H1 (cell line): Measurements from ENCODE around the gene USP16. TPM values are rescaled to one million over a fixed set of nuclear protein-coding genes. Genes with fewer than 3 reads are reported as not detected.

Experiments
- polyA plus RNA-seq, 7 experiments: library from polyadenylated mRNA; depleted of rRNA in 3 of 7; stranded (reverse) in 5 of 7; unstranded in 2 of 7; fragments of >200 nt in 5 of 7; fragments of 200-250 nt in 2 of 7; gene quantifications; 1 replicate in 5 of 7; 2 replicates in 1 of 7; 4 replicates in 1 of 7; pipeline versions ENCODE4 v1.2.1 to v1.2.3, GENCODE V29; 2011 to 2013; ENCODE audit warnings: missing spikeins in 2 of 7, mixed read lengths in 2 of 7
- total RNA-seq: library from RNA; stranded (reverse); fragmentation: NEBNext Ultra II Directional; extraction: Animal tissue kit (Norgen Biotek cat#: 25700); gene quantifications from 2 replicates; pipeline ENCODE4 v1.2.1, GENCODE V29; 2021
- TF ChIP-seq, protein P1 (sequence below): fragments of 300-600 bp; sonication (generic); IDR thresholded peaks from 2 replicates; pipeline ENCODE4 v1.7.1; 2012; ENCODE audit warnings: low read length, moderate library complexity, mild to moderate bottlenecking, inconsistent platforms; ENCODE audit not compliant: insufficient replicate concordance

Gene USP16
- total and polyA plus RNA-seq, 2 of the 8 experiments (the other 6 are each of a cell fraction or from before 2014, with no cell fraction given), result 3.4 to 19.1 TPM

- TF ChIP-seq, protein P1, sequence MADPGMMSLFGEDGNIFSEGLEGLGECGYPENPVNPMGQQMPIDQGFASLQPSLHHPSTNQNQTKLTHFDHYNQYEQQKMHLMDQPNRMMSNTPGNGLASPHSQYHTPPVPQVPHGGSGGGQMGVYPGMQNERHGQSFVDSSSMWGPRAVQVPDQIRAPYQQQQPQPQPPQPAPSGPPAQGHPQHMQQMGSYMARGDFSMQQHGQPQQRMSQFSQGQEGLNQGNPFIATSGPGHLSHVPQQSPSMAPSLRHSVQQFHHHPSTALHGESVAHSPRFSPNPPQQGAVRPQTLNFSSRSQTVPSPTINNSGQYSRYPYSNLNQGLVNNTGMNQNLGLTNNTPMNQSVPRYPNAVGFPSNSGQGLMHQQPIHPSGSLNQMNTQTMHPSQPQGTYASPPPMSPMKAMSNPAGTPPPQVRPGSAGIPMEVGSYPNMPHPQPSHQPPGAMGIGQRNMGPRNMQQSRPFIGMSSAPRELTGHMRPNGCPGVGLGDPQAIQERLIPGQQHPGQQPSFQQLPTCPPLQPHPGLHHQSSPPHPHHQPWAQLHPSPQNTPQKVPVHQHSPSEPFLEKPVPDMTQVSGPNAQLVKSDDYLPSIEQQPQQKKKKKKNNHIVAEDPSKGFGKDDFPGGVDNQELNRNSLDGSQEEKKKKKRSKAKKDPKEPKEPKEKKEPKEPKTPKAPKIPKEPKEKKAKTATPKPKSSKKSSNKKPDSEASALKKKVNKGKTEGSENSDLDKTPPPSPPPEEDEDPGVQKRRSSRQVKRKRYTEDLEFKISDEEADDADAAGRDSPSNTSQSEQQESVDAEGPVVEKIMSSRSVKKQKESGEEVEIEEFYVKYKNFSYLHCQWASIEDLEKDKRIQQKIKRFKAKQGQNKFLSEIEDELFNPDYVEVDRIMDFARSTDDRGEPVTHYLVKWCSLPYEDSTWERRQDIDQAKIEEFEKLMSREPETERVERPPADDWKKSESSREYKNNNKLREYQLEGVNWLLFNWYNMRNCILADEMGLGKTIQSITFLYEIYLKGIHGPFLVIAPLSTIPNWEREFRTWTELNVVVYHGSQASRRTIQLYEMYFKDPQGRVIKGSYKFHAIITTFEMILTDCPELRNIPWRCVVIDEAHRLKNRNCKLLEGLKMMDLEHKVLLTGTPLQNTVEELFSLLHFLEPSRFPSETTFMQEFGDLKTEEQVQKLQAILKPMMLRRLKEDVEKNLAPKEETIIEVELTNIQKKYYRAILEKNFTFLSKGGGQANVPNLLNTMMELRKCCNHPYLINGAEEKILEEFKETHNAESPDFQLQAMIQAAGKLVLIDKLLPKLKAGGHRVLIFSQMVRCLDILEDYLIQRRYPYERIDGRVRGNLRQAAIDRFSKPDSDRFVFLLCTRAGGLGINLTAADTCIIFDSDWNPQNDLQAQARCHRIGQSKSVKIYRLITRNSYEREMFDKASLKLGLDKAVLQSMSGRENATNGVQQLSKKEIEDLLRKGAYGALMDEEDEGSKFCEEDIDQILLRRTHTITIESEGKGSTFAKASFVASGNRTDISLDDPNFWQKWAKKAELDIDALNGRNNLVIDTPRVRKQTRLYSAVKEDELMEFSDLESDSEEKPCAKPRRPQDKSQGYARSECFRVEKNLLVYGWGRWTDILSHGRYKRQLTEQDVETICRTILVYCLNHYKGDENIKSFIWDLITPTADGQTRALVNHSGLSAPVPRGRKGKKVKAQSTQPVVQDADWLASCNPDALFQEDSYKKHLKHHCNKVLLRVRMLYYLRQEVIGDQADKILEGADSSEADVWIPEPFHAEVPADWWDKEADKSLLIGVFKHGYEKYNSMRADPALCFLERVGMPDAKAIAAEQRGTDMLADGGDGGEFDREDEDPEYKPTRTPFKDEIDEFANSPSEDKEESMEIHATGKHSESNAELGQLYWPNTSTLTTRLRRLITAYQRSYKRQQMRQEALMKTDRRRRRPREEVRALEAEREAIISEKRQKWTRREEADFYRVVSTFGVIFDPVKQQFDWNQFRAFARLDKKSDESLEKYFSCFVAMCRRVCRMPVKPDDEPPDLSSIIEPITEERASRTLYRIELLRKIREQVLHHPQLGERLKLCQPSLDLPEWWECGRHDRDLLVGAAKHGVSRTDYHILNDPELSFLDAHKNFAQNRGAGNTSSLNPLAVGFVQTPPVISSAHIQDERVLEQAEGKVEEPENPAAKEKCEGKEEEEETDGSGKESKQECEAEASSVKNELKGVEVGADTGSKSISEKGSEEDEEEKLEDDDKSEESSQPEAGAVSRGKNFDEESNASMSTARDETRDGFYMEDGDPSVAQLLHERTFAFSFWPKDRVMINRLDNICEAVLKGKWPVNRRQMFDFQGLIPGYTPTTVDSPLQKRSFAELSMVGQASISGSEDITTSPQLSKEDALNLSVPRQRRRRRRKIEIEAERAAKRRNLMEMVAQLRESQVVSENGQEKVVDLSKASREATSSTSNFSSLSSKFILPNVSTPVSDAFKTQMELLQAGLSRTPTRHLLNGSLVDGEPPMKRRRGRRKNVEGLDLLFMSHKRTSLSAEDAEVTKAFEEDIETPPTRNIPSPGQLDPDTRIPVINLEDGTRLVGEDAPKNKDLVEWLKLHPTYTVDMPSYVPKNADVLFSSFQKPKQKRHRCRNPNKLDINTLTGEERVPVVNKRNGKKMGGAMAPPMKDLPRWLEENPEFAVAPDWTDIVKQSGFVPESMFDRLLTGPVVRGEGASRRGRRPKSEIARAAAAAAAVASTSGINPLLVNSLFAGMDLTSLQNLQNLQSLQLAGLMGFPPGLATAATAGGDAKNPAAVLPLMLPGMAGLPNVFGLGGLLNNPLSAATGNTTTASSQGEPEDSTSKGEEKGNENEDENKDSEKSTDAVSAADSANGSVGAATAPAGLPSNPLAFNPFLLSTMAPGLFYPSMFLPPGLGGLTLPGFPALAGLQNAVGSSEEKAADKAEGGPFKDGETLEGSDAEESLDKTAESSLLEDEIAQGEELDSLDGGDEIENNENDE, result no peak
These were observed 9.4 kb downstream of the USP16 start (continued) for GRCh38 chr21:29033871-29034270.
